NCI-H748 (cell line): Measurements from ENCODE around the gene CD3D.
A peak's percentile ranks its signal among the peaks of the same experiment; 100 is the strongest.

Experiments
- DNase-seq: peaks from one replicate; lab custom pipeline; 2025; ENCODE audit not compliant: unreplicated experiment; lab: John Stamatoyannopoulos, UW

Gene CD3D

GRCh38 chr11:118304227-118304567, 38.3 kb downstream of the CD3D start:
- no peak for DNase-seq

GRCh38 chr11:118301600-118302195, 40.8 kb downstream of the CD3D start:
- DNase-seq = no peak

GRCh38 chr11:118295815-118296454, 46.6 kb downstream of the CD3D start:
- peak; percentile 4 for DNase-seq

GRCh38 chr11:118295199-118295598, 47.3 kb downstream of the CD3D start:
- no peak for DNase-seq

- no peak for DNase-seq
Observed at GRCh38 chr11:118294053-118294452, 48.5 kb downstream of the CD3D start.

- DNase-seq = no peak
Observed at GRCh38 chr11:118291477-118292135, 50.9 kb downstream of the CD3D start.

- DNase-seq = no peak
Observed at GRCh38 chr11:118290923-118291322, 51.6 kb downstream of the CD3D start.

GRCh38 chr11:118289401-118289800, 53.1 kb downstream of the CD3D start:
- DNase-seq = no peak
